HepG2 (cell line): Measurements from ENCODE around the gene DTNB. TPM values are rescaled to one million over a fixed set of nuclear protein-coding genes. Genes with fewer than 3 reads are reported as not detected.

ENCODE experiments used
- AHR ChIP-seq: IDR thresholded peaks from 2 replicates; pipeline ENCODE4 v1.6.1; 2018; ENCODE audit warnings: missing genetic modification reagents, missing compliant biosample characterization
- ATF7-NPFF ChIP-seq: sonication (generic); formaldehyde crosslinking; IDR thresholded peaks from 2 replicates; pipeline ENCODE4 v1.8.1; 2023; ENCODE audit warnings: mild to moderate bottlenecking, low read depth, missing genetic modification reagents, moderate library complexity
- BCL6 ChIP-seq: IDR thresholded peaks from 2 replicates; pipeline ENCODE4 v1.6.1; 2016; ENCODE audit warnings: missing genetic modification reagents, missing compliant biosample characterization
- HNRNPLL ChIP-seq: fragments of 200-400 bp; formaldehyde crosslinking; IDR thresholded peaks from 2 replicates; pipeline ENCODE4 v1.6.1; 2017; ENCODE audit warnings: mild to moderate bottlenecking, low read depth, low read length; ENCODE audit not compliant: poor library complexity, severe bottlenecking
- MED13 ChIP-seq: sonication (generic); formaldehyde crosslinking; IDR thresholded peaks from 2 replicates; pipeline ENCODE4 v1.5.0; 2020; ENCODE audit warnings: missing genetic modification reagents
- PHB2 ChIP-seq: fragments of 450-650 bp; IDR thresholded peaks from 2 replicates; pipeline ENCODE4 v1.6.1; 2018; ENCODE audit not compliant: partially characterized antibody
- TIGD3 ChIP-seq: sonication (generic); formaldehyde crosslinking; IDR thresholded peaks from 2 replicates; pipeline ENCODE4 v1.5.1; 2020; ENCODE audit warnings: mild to moderate bottlenecking, missing genetic modification reagents, borderline replicate concordance
- ZHX2 ChIP-seq, 2 experiments: sonication (generic) in 1 of 2; formaldehyde crosslinking in 1 of 2; IDR thresholded peaks; 2 replicates each; pipeline versions ENCODE4 v1.6.1 to v1.9.0; 2014 to 2022; ENCODE audit warnings: antibody characterized with exemption in 1 of 2, borderline replicate concordance in 1 of 2, inconsistent platforms in 1 of 2, low read depth in 1 of 2, missing genetic modification reagents in 1 of 2
- ZNF205 ChIP-seq: IDR thresholded peaks from 2 replicates; pipeline ENCODE4 v1.6.1; 2018; ENCODE audit warnings: missing biosample characterization, missing genetic modification reagents
- ZNF256 ChIP-seq: sonication (generic); formaldehyde crosslinking; conservative IDR thresholded peaks from 2 replicates; pipeline ENCODE4 v1.4.0; 2020; ENCODE audit warnings: missing genetic modification reagents
- ZNF343 ChIP-seq: sonication (generic); formaldehyde crosslinking; IDR thresholded peaks from 2 replicates; pipeline ENCODE4 v1.4.0; 2020; ENCODE audit warnings: mild to moderate bottlenecking, missing genetic modification reagents
- ZNF550 ChIP-seq: sonication (generic); formaldehyde crosslinking; IDR thresholded peaks from 2 replicates; pipeline ENCODE4 v1.4.0; 2020; ENCODE audit warnings: mild to moderate bottlenecking, missing genetic modification reagents, borderline replicate concordance
- ZNF660 ChIP-seq: sonication (generic); formaldehyde crosslinking; IDR thresholded peaks from 2 replicates; pipeline ENCODE4 v1.5.1; 2020; ENCODE audit warnings: mild to moderate bottlenecking, low read depth, missing genetic modification reagents, borderline replicate concordance
- ZNF773 ChIP-seq: sonication (generic); formaldehyde crosslinking; IDR thresholded peaks from 2 replicates; pipeline ENCODE4 v1.4.0; 2020; ENCODE audit warnings: missing genetic modification reagents, borderline replicate concordance
- ZNF776 ChIP-seq: sonication (generic); formaldehyde crosslinking; IDR thresholded peaks from 2 replicates; pipeline ENCODE4 v1.4.0; 2020; ENCODE audit warnings: mild to moderate bottlenecking, missing genetic modification reagents
- polyA plus RNA-seq, 8 experiments: library from polyadenylated mRNA; depleted of rRNA in 3 of 8; stranded (reverse) in 7 of 8; unstranded in 1 of 8; fragments of >200 nt; fragmentation: Illumina TruSeq in 4 of 8; extraction: Trizol in 4 of 8; gene quantifications; 2 replicates each; pipeline versions ENCODE4 v1.2.1 to v1.2.3, GENCODE V29; 2011 to 2016; ENCODE audit warnings: low read depth in 4 of 8, missing spikeins in 1 of 8, mixed read lengths in 1 of 8; ENCODE audit not compliant: insufficient read depth in 1 of 8
- total RNA-seq, 5 experiments: library from RNA; depleted of rRNA; stranded (reverse); fragments of >200 nt; fragmentation: Illumina TruSeq; extraction: Trizol; gene quantifications; 2 replicates each; pipeline ENCODE4 v1.2.3, GENCODE V29; 2016; ENCODE audit warnings: low read depth in 1 of 5
- TF ChIP-seq, protein P1 (sequence below): sonication (generic); formaldehyde crosslinking; IDR thresholded peaks from 2 replicates; pipeline ENCODE4 v1.5.0; 2020; ENCODE audit warnings: missing genetic modification reagents, mild to moderate bottlenecking, borderline replicate concordance
- TF ChIP-seq, protein P2 (sequence below): sonication (generic); formaldehyde crosslinking; IDR thresholded peaks from 2 replicates; pipeline ENCODE4 v1.8.1; 2023; ENCODE audit warnings: mild to moderate bottlenecking, missing genetic modification reagents, borderline replicate concordance
- TF ChIP-seq, protein P3 (sequence below): sonication (generic); formaldehyde crosslinking; IDR thresholded peaks from 2 replicates; pipeline ENCODE4 v1.5.1; 2020; ENCODE audit warnings: missing genetic modification reagents, mild to moderate bottlenecking, borderline replicate concordance

The DTNB gene
- total and polyA plus RNA-seq, 2 of the 13 experiments (the other 11 are each of a cell fraction or from before 2014, with no cell fraction given) = 14.4 to 23.9 TPM

GRCh38 chr2:25673300-25674076 is at the start of gene DTNB (continued):
- TF ChIP-seq ZHX2 (IDR thresholded peaks at IDR 0.05; ENCODE audit: low read depth) (no peak), ZHX2 (CRISPR knock-in tag; IDR thresholded peaks at IDR 0.05; ENCODE audit: borderline replicate concordance) (0 out of 2 replicates have a peak, but pooled peaks have one; percentile 19), ZNF776 (CRISPR knock-in tag) (peak; percentile 93), ZNF343 (0 out of 2 replicates have a peak, but pooled peaks have one; percentile 79), ZNF205 (CRISPR knock-in tag) (peak; percentile 38; the same call in 1 of the 2 replicates), MED13 (no peak; the same call in 1 of the 2 replicates), AHR (no peak), TIGD3 (CRISPR knock-in tag) (peak; percentile 46; the same call in 1 of the 2 replicates), ZNF256 (CRISPR knock-in tag) (no peak; the same call in 1 of the 2 replicates), PHB2 (no peak), HNRNPLL (peak; percentile 92), ATF7-NPFF (peak; percentile 81; the same call in 1 of the 2 replicates), BCL6 (0 out of 2 replicates have a peak, but pooled peaks have one; percentile 24), ZNF773 (CRISPR knock-in tag) (peak; percentile 55; the same call in 1 of the 2 replicates), ZNF660 (CRISPR knock-in tag) (no peak), ZNF550 (no peak)
- TF ChIP-seq, protein P1, sequence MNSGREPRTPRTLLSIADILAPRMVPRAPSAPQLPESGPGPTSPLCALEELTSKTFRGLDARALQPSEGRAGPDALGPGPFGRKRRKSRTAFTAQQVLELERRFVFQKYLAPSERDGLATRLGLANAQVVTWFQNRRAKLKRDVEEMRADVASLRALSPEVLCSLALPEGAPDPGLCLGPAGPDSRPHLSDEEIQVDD = no peak
- TF ChIP-seq, protein P2, sequence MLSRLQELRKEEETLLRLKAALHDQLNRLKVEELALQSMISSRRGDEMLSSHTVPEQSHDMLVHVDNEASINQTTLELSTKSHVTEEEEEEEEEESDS (CRISPR knock-in tag) = no peak
- TF ChIP-seq, protein P3, sequence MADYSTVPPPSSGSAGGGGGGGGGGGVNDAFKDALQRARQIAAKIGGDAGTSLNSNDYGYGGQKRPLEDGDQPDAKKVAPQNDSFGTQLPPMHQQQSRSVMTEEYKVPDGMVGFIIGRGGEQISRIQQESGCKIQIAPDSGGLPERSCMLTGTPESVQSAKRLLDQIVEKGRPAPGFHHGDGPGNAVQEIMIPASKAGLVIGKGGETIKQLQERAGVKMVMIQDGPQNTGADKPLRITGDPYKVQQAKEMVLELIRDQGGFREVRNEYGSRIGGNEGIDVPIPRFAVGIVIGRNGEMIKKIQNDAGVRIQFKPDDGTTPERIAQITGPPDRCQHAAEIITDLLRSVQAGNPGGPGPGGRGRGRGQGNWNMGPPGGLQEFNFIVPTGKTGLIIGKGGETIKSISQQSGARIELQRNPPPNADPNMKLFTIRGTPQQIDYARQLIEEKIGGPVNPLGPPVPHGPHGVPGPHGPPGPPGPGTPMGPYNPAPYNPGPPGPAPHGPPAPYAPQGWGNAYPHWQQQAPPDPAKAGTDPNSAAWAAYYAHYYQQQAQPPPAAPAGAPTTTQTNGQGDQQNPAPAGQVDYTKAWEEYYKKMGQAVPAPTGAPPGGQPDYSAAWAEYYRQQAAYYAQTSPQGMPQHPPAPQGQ (CRISPR knock-in tag) = no peak
